RWPE1 (cell line): ENCODE data around the gene PAQR3.

Source experiments
- CTCF ChIA-PET: fragments of 350-600 bp; sonication (Branson Sonifier 250); formaldehyde crosslinking; extraction: SDS; loops from one replicate; lab custom pipeline; 2021; lab: Yijun Ruan, JAX
- POLR2A ChIA-PET: fragments of 400-600 bp; formaldehyde crosslinking; extraction: SDS; loops from one replicate; lab custom pipeline; 2020; ENCODE audit warnings: antibody characterized with exemption; ENCODE audit not compliant: low non-redundant PET; lab: Yijun Ruan, JAX
- DNase-seq: peaks from one replicate; pipeline ENCODE4 v3.0.0; 2012; ENCODE audit warnings: low spot score
- H3K27ac ChIP-seq: fragments of 450-650 bp; 2 replicates; pipeline ENCODE4 v1.5.1; 2017
- CTCF ChIP-seq: fragments of 450-650 bp; conservative IDR thresholded peaks from 2 replicates; pipeline ENCODE4 v1.5.1; 2017; ENCODE audit warnings: low read depth, mild to moderate bottlenecking

The PAQR3 gene

GRCh38 chr4:78937837-78938236 lies 1.4 kb downstream of the PAQR3 start:
- CTCF ChIA-PET, result no interaction called here
- TF ChIP-seq CTCF, result no peak
- no peak for DNase-seq
- H3K27ac ChIP-seq, result no peak overlapping the region
- POLR2A ChIA-PET, result no interaction called here

GRCh38 chr4:78936989-78937388 lies 2.2 kb downstream of the PAQR3 start:
- DNase-seq, result no peak
- no peak overlapping the region for H3K27ac ChIP-seq
- ChIA-PET POLR2A (no interaction called here), CTCF (no interaction called here)
- TF ChIP-seq CTCF, result no peak

- DNase-seq, result no peak
- TF ChIP-seq CTCF, result no peak
- POLR2A ChIA-PET, result no interaction called here
- CTCF ChIA-PET, result no interaction called here
- H3K27ac ChIP-seq, result no peak overlapping the region
These were observed 9.1 kb downstream of the PAQR3 start for GRCh38 chr4:78930016-78930629.

DNA sequence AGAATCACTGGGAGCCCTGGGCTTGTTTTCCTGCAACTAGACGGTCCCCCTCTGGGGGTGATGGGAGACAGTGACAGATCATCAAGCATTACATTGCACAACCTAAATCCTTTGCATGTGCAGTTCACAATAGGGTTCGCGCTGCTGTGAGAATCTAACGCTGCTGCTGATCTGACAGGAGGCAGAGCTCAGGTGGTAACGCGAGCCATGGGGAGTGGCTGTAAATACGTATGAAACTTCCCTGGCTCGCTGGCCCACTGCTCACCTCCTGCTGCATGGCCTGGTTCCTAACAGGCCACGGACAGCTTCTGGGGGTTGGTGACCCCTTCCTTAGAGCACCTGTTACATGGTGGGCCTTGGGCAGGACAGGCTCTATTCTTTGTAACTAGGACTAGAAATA lies 10.4 kb downstream of the PAQR3 start:
- no peak for DNase-seq
- TF ChIP-seq CTCF, result no peak
- no peak overlapping the region for H3K27ac ChIP-seq
- CTCF ChIA-PET, result no interaction called here
- POLR2A ChIA-PET, result no interaction called here

DNA sequence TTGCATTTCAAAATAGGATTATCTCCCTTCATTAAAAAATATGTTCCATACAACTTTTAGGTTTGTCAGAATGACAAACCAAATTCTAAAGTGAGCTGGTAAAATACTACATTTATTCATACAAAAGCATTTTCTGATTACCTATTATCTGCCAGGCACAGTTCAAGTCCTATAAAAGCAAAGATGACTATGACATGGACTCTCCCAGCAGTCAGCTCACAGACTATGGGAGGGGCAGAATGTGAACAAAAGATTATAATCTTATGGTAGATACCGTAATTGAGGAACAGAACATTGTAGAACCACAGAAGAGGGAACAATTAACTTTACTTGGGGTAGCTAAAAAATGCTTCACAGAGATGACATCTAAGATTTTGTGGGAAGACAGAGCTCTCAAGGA lies 12.4 kb downstream of the PAQR3 start:
- ChIA-PET POLR2A (no interaction called here), CTCF (no interaction called here)
- no peak overlapping the region for H3K27ac ChIP-seq
- no peak for TF ChIP-seq CTCF
- DNase-seq, result no peak

DNA sequence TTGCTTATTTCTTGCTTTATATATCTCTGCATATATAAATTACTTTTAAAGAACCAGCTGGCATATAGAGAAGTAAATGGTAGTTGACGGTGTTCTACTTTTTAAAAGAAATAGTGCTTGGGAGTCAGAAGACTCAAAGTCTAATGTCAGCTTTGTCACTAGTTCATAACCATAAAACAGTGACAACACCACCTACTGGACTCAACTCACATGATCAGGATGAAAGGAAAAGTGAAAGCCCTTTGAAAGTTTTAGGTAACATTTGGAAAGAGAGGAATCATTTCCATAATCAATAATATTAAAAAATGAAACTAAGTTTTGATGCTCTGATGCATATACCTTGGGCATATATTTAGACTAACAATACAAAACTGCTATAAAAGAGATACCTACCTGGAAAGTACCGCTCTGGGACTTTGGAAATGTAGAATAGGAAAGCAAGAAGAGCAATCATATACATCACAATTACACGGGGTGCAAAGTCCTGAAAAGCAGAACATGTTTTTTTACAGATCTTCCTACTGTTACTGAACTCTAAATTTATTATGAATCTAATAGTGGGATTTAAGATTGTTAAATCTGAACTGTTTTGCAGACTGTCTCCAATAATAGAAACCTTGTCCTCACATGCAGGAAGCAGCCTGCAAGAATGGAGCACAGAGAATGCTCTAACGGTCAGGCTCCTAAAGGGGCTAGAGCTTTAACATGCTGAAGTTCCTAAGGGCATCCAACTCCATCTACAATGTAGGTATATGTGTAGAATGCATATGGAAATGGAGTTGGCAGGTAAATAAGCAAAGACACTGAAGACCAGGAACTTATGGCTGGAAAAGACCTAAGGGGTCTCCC lies 15.6 kb downstream of the PAQR3 start:
- CTCF ChIA-PET, result interaction anchor here (1.0 to 1.1 kb wide), 2 partner anchors 8 to 9 kb away, joined by 3 to 4 read pairs; no protein-coding TSS in a partner anchor
- H3K27ac ChIP-seq, result no peak overlapping the region
- TF ChIP-seq CTCF, result no peak
- DNase-seq, result no peak
- POLR2A ChIA-PET, result no interaction called here
